K562 (cell line): ENCODE measurements around the gene KIR2DL3. TPM values are rescaled to one million over a fixed set of nuclear protein-coding genes. Genes with fewer than 3 reads are reported as not detected.

Experiments used
- ATAC-seq: fragments of 200-7000 bp; cut with Tn5 transposase; 3 replicates; pipeline ENCODE4 v1.9.1; 2020; ENCODE audit warnings: moderate library complexity
- BruUV-seq: library from RNA; stranded (reverse); fragments of 400-500 nt; replicated peaks from 2 replicates; lab custom pipeline; 2021; lab: Mats Ljungman, UMichigan
- CTCF ChIA-PET: fragments of 300-600 bp; formaldehyde crosslinking; extraction: SDS; loops from one replicate; lab custom pipeline; 2021; ENCODE audit warnings: low intra/inter-chr PET ratio; lab: Yijun Ruan, JAX
- POLR2A ChIA-PET: fragments of 300-600, 350-650 bp; sonication (Branson Sonifier 250); formaldehyde crosslinking; extraction: SDS; loops from one replicate; lab custom pipeline; 2021; ENCODE audit warnings: antibody characterized with exemption, inconsistent platforms; lab: Yijun Ruan, JAX
- DNase-seq, 4 experiments: peaks; one replicate each; pipeline versions ENCODE4 v3.0.0 to v3.0.0-alpha.2; 2011 to 2018; ENCODE audit warnings: low spot score in 3 of 4, mixed read lengths in 3 of 4; ENCODE audit errors: extremely low read depth in 1 of 4
- FAIRE-seq: peaks from 2 replicates; lab custom pipeline; 2011; peaks lifted over from hg19 to GRCh38; lab: Jason Lieb, UNC
- H2AFZ ChIP-seq: 2 replicates; pipeline ENCODE4 v1.6.0; 2011; ENCODE audit warnings: low read depth, low read length, control low read depth, inconsistent platforms
- H3K27ac ChIP-seq: fragments of 200-600 bp; 3 replicates; pipeline ENCODE4 v1.8.0; 2011; ENCODE audit warnings: low read depth, mild to moderate bottlenecking, control low read depth, inconsistent platforms, low read length, moderate library complexity, mixed read lengths; ENCODE audit errors: extremely low read depth
- H3K27me3 ChIP-seq, 2 experiments: fragments of 300-600 bp in 1 of 2; 2 replicates in 1 of 2; 3 replicates in 1 of 2; pipeline versions ENCODE4 v1.6.0 to v1.8.0; 2011; ENCODE audit warnings: inconsistent platforms in 2 of 2, low read length in 2 of 2, mild to moderate bottlenecking in 1 of 2, mixed read lengths in 1 of 2, moderate library complexity in 1 of 2; ENCODE audit not compliant: control insufficient read depth in 2 of 2, insufficient read depth in 2 of 2
- H3K36me3 ChIP-seq: fragments of 300-600 bp; 3 replicates; pipeline ENCODE4 v1.8.0; 2011; ENCODE audit warnings: mild to moderate bottlenecking, low read length, inconsistent platforms; ENCODE audit not compliant: control insufficient read depth, insufficient read depth
- H3K4me1 ChIP-seq, 2 experiments: fragments of 200-600 bp in 1 of 2; replicated peaks in 1 of 2; 2 replicates in 1 of 2; 3 replicates in 1 of 2; pipeline versions ENCODE4 v1.5.1 to v1.8.0; 2011; ENCODE audit warnings: inconsistent platforms in 2 of 2, low read length in 2 of 2, mild to moderate bottlenecking in 1 of 2, mixed read lengths in 1 of 2, moderate library complexity in 1 of 2; ENCODE audit not compliant: control insufficient read depth in 2 of 2, insufficient read depth in 2 of 2
- H3K4me2 ChIP-seq: 2 replicates; pipeline ENCODE4 v1.6.1; 2011; ENCODE audit warnings: low read length, control low read depth, inconsistent platforms, mixed read lengths; ENCODE audit not compliant: insufficient read depth
- H3K4me3 ChIP-seq: fragments of 200-600 bp; sonication (generic), shearing (Covaris generic); 2 replicates; pipeline ENCODE4 v1.5.1; 2016; ENCODE audit warnings: control low read depth, inconsistent platforms
- H3K79me2 ChIP-seq: fragments of 200-600 bp; 3 replicates; pipeline ENCODE4 v1.8.0; 2011; ENCODE audit warnings: low read length, inconsistent platforms; ENCODE audit not compliant: control insufficient read depth, insufficient read depth
- H3K9ac ChIP-seq, 2 experiments: 2 replicates each; pipeline versions ENCODE4 v1.6.0 to v1.6.1; 2011; ENCODE audit warnings: low read depth in 2 of 2, low read length in 2 of 2, control low read depth in 1 of 2, inconsistent platforms in 1 of 2, mild to moderate bottlenecking in 1 of 2, mixed read lengths in 1 of 2; ENCODE audit not compliant: insufficient read depth in 1 of 2
- H3K9me1 ChIP-seq: one replicate; pipeline ENCODE4 v1.6.0; 2011; ENCODE audit warnings: inconsistent platforms, mild to moderate bottlenecking, low read length, moderate library complexity; ENCODE audit not compliant: control insufficient read depth, insufficient read depth
- H3K9me3 ChIP-seq: replicated peaks from 2 replicates; pipeline ENCODE4 v1.5.1; 2011; ENCODE audit warnings: low read depth, low read length, inconsistent platforms; ENCODE audit not compliant: control insufficient read depth, insufficient read depth
- H4K20me1 ChIP-seq: replicated peaks from 2 replicates; pipeline ENCODE4 v1.6.1; 2011; ENCODE audit warnings: low read length, inconsistent platforms, mixed read lengths; ENCODE audit not compliant: control insufficient read depth, insufficient read depth
- ARID1B ChIP-seq: fragments of 450-650 bp; IDR thresholded peaks from 2 replicates; pipeline ENCODE4 v1.6.1; 2016; ENCODE audit warnings: antibody characterized with exemption, mild to moderate bottlenecking, inconsistent platforms
- FOSL1 ChIP-seq: fragments of 200-800 bp; sonication (Bioruptor generic); conservative IDR thresholded peaks from 2 replicates; pipeline ENCODE4 v1.6.1; 2016; ENCODE audit warnings: missing genetic modification characterization, missing compliant biosample characterization
- FOXA1 ChIP-seq: fragments of 450-650 bp; IDR thresholded peaks from 2 replicates; pipeline ENCODE4 v1.6.1; 2016; ENCODE audit warnings: mild to moderate bottlenecking, borderline replicate concordance
- HMG20A ChIP-seq: fragments of 450-650 bp; formaldehyde crosslinking; conservative IDR thresholded peaks from 2 replicates; pipeline ENCODE4 v1.4.0; 2020; ENCODE audit warnings: mild to moderate bottlenecking, mixed read lengths
- SMAD3 ChIP-seq: fragments of 450-650 bp; formaldehyde crosslinking; conservative IDR thresholded peaks from 2 replicates; pipeline ENCODE4 v1.4.0; 2020; ENCODE audit warnings: mild to moderate bottlenecking
- SMARCA4 ChIP-seq: fragments of 450-650 bp; IDR thresholded peaks from 2 replicates; pipeline ENCODE4 v1.6.1; 2016
- ZNF24 ChIP-seq: fragments of 450-650 bp; IDR thresholded peaks from 2 replicates; pipeline ENCODE4 v1.6.1; 2016
- WGBS: fragments of 100-300 bp; shearing (Covaris generic); methylation state at CpG from one replicate; pipeline ENCODE4 v1.1.6; 2016; ENCODE audit warnings: low coverage, mixed read lengths; ENCODE audit not compliant: insufficient coverage; ENCODE audit errors: missing lambda C conversion rate; 5-methylcytosine and 5-hydroxymethylcytosine counted together
- in situ Hi-C: fragments of 300-500 bp; cut with MboI; formaldehyde crosslinking; loops from 4 replicates; pipeline ENCODE4 v1.15.0; 2018; ENCODE audit warnings: inconsistent platforms, mixed read lengths
- intact Hi-C: fragments of 100-400 bp; cut with micrococcal nuclease; formaldehyde crosslinking; loops from 2 replicates; pipeline ENCODE4 v1.14.2; 2022
- polyA plus RNA-seq, 8 experiments: library from polyadenylated mRNA; depleted of rRNA in 4 of 8; stranded (reverse) in 5 of 8; unstranded in 3 of 8; fragments of >200 nt; fragmentation: Nextera tagmentation in 2 of 8; fragmentation: Illumina TruSeq in 1 of 8; extraction: Ambion mirVana in 2 of 8; extraction: Trizol in 1 of 8; gene quantifications; 2 replicates each; pipeline versions ENCODE4 v1.2.1 to v1.2.3, GENCODE V29; 2011 to 2014; ENCODE audit warnings: inconsistent platforms in 1 of 8, missing spikeins in 1 of 8
- total RNA-seq, 7 experiments: library from RNA; depleted of rRNA in 6 of 7; stranded (reverse); fragments of >200 nt in 6 of 7; fragmentation: Illumina TruSeq in 2 of 7; extraction: Trizol in 2 of 7; gene quantifications; 2 replicates each; pipeline versions ENCODE4 v1.2.1 to v1.2.3, GENCODE V29; 2011 to 2021; ENCODE audit warnings: low replicate concordance in 1 of 7

KIR2DL3 gene
- total and polyA plus RNA-seq, 9 of the 15 experiments (the other 6 are each of a cell fraction or from before 2014, with no cell fraction given): not detected

DNA sequence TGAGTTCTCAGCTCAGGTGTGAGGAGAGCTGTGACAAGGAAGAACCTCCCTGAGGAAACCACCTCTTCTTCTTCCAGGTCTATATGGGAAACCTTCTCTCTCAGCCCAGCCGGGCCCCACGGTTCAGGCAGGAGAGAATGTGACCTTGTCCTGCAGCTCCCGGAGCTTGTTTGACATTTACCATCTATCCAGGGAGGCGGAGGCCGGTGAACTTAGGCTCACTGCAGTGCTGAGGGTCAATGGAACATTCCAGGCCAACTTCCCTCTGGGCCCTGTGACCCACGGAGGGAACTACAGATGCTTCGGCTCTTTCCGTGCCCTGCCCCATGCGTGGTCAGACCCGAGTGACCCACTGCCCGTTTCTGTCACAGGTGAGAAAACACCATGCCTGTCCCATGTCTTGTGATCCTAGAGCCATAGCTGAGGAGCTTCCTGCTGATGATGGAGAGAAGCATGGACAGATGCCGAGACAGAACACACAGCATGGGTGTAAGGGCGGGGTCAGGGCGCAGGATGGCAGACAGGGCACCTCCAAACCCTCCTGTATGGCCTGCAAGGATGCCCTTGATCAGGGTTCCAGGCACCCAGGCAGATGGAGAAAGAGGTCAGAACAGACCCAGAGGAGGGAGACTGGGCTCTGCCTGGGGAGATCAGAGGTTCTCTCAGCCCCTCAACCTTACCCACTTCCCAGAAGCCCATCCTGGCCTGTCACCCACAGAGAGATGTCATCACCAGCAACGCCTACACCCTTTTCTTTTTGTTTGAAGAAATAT is 8.7 kb upstream of the KIR2DL3 start:
- TF ChIP-seq HMG20A (no peak), FOXA1 (no peak), SMARCA4 (no peak)
- BruUV-seq: no TSS peak
- no peaks in the 10 kb centered on the region for H3K9me3 ChIP-seq
- H3K4me3 ChIP-seq: no peak overlapping the region
- ChIA-PET CTCF (no interaction called here), POLR2A (no interaction called here)
- no peak for FAIRE-seq
- ATAC-seq: no peak
- H3K9ac ChIP-seq: no peak overlapping the region
- in situ Hi-C loops (no loop called here), intact Hi-C loops (no loop called here)
- WGBS: 0% methylated on average over 13 of the region's 15 CpGs
- H2AFZ ChIP-seq: no peak overlapping the region
- H3K36me3 ChIP-seq: no peaks in the 10 kb centered on the region
- H3K27me3 ChIP-seq: peaks cover 0 to 13% of the 10 kb centered on the region in 2 experiments; a peak in 1 of 5 replicates
- H3K4me2 ChIP-seq: no peak overlapping the region
- H3K9me1 ChIP-seq: no peaks in the 10 kb centered on the region
- H4K20me1 ChIP-seq: no peaks in the 10 kb centered on the region
- no peak for DNase-seq
- no peaks in the 10 kb centered on the region; a peak in 2 of 5 replicates for H3K4me1 ChIP-seq
- H3K27ac ChIP-seq: no peak overlapping the region
- H3K79me2 ChIP-seq: no peaks in the 10 kb centered on the region

DNA sequence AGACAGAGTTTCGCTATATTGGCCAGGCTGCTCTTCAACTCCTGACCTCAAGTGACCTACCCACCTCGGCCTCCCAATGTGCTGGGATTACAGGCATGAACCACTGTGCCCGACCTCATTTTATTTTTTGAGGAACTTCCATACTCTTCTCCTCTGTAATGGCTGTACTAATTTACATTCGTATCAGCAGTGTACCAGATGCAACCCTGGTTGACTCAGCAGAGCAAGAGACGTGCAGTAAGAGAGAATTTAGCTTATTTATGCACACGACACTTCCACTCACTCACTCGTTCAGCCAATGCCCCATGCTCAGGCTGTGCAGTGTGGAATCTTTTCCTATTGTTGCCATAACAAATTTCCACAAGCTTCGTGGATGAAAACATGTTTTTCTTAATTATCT is 7.1 kb upstream of the KIR2DL3 start:
- 0% methylated on average over 8 of the region's 8 CpGs for WGBS
- Histone ChIP-seq H3K4me1 (no peaks in the 10 kb centered on the region; a peak in 2 of 5 replicates), H3K4me3 (no peak overlapping the region), H4K20me1 (no peaks in the 10 kb centered on the region), H3K27me3 (peaks cover 0 to 13% of the 10 kb centered on the region in 2 experiments; a peak in 1 of 5 replicates), H3K36me3 (no peaks in the 10 kb centered on the region), H3K9ac (no peak overlapping the region), H3K9me1 (no peaks in the 10 kb centered on the region), H2AFZ (no peak overlapping the region; the same call in 1 of the 2 replicates), H3K9me3 (no peaks in the 10 kb centered on the region), H3K4me2 (peak overlapping the region; percentile 18; the same call in 1 of the 2 replicates), H3K79me2 (no peaks in the 10 kb centered on the region), H3K27ac (no peak overlapping the region)
- CTCF ChIA-PET: no interaction called here
- POLR2A ChIA-PET: no interaction called here
- 0 out of 2 replicates have a peak, but pooled peaks have one; percentile 43 for TF ChIP-seq ZNF24
- TF ChIP-seq ARID1B: 0 out of 2 replicates have a peak, but pooled peaks have one; percentile 22
- TF ChIP-seq SMAD3 (CRISPR knock-in tag): no peak
- peak; percentile 38 for TF ChIP-seq FOSL1 (tag)
- intact Hi-C loops: no loop called here
- ATAC-seq (no peak), FAIRE-seq (no peak), DNase-seq (no peak)
- no TSS peak for BruUV-seq
- in situ Hi-C loops: no loop called here
